DMS 273 treated with DMSO at 0.1 percent for 48 hours (cell line): Measurements from ENCODE around the gene ERP27.

ENCODE experiments used
- DNase-seq: peaks from one replicate; lab custom pipeline; 2025; lab: John Stamatoyannopoulos, UW

The ERP27 gene

DNA sequence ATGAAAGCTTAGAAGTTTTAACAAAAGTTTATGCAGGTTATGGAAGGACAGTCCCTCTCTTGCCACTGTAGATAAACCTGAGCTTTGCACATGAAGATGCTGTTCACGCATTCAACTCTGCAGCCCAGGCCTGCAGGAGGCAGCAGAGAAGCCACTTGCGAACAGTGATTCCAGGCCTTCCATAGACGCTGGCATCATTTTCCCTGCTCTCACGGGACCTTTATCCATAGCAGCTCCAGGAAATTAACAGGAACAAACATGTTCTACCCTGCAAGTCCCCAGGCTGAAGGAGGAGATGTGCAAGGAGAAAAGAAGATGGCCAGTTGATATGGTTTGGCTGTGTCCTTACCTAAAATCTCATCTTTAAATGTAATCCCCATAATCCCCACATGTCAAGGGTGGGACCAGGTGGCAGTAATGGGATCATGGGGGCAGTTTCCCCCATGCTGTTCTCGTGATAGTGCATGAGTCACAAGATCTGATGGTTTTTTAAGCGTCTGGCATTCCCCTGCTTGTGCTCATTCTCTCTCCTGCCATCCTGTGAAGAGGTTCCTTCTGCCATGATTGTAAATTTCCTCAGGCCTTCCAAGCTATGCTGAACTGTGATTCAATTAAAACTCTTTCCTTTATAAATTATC lies 2.0 kb downstream of the ERP27 start:
- no peak for DNase-seq

DNA sequence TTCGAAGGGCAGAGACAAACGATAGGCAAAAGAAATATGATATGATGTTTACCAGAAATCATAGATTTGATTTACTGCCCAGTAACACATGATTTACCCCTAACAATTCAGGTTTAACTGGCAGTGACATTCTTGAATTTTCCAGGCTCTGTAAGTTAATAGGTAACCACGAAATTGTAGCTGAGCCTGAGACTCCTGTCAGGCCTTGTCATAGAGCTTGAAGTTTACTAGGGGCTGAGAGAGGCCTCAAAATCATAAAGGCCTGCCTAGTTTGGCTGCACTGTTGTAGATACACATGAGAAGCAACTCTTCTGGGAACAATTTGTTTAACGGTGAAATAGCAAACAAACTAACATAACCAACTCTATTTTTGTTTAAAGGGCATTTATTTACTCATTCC lies 3.3 kb downstream of the ERP27 start:
- no peak for DNase-seq

DNA sequence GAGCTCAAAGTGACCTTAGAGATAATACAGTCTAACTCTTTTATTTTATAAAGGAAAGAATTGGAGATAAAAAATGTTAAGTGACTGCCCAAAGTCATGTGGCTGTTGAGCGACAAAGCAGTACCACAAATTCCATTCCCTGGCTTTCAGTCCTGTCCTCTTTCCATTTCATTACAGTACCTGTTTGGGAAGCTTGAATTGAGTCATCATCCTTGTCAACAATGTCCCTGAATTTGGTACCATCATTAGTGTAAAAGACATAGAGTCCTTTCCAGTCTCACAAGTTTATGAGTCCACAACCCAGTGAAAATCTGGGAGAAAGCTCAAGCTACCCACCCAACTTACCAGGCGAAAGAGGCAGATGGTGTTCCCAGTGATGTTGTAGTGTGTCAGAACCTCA lies 3.8 kb downstream of the ERP27 start:
- DNase-seq, result no peak

GRCh38 chr12:14931791-14932560 lies 6.4 kb downstream of the ERP27 start:
- no peak for DNase-seq

DNA sequence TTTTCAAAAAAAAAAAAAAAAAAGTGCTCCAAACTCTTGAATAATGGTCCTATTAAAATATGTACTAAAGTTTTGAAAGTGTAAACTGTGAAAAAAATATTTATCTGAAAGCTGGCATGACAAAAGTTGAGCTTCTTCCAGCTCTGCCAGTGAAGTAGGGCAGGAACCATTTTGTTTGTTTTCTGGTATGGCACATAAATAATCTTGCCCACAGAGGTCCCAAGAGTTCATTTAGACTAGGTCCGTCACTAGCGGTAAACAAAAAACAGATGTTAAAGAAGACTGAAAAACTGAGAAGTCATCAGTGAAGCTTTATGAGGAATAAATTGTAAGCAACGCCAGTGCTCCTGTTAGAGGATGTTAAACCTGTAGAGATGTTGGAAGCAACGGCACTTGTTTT lies 7.0 kb downstream of the ERP27 start:
- DNase-seq, result no peak

DNA sequence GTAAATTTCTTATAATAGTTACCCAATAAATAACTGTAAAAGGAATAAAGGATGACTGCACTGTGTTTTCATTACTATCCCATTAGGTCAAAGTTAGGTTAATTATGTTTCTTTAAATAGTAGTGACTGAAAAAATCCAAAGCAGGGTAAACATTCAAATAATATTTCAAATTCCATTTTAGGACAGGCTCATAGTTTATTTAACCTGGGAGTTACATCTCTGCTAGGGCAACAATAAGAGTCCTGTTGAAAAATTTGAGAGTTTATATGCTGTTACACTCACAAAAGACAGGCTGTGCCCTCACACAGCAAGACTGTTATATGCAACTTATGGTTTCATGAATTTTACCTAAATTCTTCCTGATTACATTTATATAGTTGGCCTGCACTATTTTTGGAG lies 8.0 kb downstream of the ERP27 start:
- no peak for DNase-seq

- DNase-seq, result no peak
Observed at GRCh38 chr12:14928931-14929330, 9.4 kb downstream of the ERP27 start.

- DNase-seq, result no peak
Observed at GRCh38 chr12:14927267-14927666, 11.1 kb downstream of the ERP27 start.

DNA sequence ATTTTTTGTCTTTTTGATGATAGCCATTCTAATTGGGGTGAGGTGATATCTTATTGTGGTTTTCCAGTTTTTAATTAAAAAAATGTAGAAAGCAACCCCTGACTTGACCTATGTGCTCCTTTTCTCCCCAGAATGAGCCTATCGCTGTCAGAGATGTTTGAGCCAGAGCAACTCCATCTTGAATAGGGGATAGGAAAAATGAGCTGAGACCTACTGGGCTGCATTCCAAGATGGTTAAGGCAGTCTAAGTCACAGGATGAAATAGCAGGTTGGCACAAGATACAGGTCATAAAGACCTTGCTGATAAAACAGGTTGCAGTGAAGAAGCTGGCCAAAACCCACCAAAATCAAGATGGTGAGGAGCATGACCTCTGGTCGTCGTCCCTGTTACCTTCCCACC lies 13.8 kb downstream of the ERP27 start:
- DNase-seq, result no peak

- DNase-seq, result no peak
Observed at GRCh38 chr12:14923944-14924343, 14.4 kb downstream of the ERP27 start.

- no peak for DNase-seq
Observed at GRCh38 chr12:14921218-14921617, 17.1 kb downstream of the ERP27 start.

DNA sequence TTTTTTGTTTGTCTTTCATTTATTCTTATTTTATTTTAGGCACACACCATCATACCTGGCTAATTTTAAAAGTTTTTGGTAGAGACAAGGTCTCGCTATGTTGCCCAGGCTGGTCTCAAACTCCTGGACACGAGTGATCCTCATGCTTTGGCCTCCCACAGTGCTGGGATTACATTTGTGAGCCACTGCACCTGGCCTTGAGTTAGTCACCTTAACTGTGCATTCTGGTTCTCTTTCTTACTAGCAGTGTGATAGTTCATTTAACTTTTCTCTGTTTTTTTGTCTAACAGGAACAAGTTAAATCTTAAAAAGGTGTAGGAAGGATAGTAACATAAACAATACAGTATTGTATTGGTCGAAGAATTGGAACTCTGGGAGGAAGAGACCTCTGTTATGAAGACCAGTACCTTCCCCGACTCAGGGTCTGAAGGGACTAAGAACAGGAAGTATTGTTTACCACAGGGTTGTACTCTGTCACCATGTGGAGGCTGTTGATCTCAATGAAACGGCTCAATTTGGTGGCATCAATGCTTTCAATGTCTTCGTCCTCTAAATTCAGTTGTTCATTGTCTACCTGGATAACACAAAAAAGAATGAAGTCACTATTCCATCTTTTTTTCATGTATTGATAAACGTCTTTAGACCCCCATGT lies 17.7 kb downstream of the ERP27 start:
- DNase-seq, result no peak

- no peak for DNase-seq
Observed at GRCh38 chr12:14919455-14919854, 18.9 kb downstream of the ERP27 start.

DNA sequence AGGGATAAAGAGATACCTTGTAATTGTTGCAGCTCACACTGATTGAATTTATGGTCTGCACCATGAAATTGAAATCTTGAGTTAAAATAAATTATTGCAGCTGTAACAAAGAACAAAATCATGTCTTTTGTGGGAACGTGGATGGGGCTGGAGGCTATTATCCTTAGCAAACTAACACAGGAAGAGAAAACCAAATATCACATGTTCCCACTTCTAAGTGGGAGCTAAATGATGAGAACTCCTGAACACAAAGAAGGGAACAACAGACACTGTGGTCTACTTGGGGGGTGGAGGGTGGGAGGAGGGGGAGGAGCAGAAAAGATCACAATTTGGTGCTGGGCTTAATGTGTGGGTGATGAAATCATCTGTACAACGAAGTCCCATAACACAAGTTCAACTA lies 22.6 kb downstream of the ERP27 start:
- DNase-seq, result no peak

GRCh38 chr12:14913381-14913781 lies 25.0 kb downstream of the ERP27 start:
- DNase-seq, result no peak

DNA sequence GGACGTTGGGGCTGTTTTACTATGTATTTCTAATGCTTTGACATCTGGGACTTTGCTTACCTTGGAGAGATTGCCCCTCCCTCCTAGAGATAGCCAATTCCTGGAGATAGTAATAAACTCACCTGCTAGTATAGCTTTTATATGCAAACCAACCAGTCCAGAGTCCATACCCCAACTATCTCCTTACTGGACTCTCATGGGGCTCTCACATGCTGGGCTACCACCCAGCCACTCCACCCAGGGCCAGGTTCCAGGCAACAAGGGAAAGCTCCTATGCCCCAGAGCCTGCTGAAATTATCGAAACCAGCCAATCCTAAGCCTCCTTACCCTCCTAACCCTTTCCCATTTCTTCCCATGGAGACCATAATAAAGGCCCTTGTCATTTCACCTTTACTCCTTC lies 27.2 kb downstream of the ERP27 start:
- no peak for DNase-seq

GRCh38 chr12:14910090-14910915 lies 28.0 kb downstream of the ERP27 start:
- DNase-seq, result no peak

- no peak for DNase-seq
Observed at GRCh38 chr12:14907953-14908352, 30.4 kb downstream of the ERP27 start.

GRCh38 chr12:14906114-14906513 lies 32.2 kb downstream of the ERP27 start:
- no peak for DNase-seq

DNA sequence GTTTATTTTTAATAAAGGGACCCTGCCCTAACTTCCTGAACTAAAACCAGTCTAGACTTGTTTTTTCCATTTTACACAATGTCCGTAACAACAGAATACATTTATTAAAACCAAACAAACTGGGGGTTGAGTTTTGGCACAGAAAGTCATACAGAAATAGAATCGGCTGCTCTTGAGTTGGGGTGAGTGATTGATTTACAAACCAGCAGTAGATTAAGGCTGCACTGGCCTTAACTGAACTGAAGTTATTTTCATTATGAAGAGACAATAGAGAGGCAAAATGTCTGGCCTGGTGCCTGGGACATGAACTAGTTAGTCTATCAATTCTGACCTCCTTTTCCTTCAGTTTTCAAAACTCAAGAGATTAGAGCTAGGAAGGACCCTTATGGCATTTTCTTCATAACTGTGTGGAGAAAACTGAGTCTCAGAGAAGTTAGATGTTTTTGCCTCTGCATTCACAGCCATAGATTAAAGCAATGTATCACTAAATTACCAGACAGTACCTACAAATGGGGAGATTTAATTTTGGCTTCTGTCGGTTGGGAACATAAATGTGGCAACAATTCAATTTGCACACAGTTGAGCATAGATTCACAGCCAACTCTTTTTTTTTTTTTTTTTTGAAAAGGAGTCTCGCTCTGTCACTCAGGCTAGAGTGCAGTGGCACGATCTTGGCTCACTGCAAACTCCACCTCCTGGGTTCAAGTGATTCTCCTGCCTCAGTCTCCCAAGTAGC lies 32.9 kb downstream of the ERP27 start:
- no peak for DNase-seq

DNA sequence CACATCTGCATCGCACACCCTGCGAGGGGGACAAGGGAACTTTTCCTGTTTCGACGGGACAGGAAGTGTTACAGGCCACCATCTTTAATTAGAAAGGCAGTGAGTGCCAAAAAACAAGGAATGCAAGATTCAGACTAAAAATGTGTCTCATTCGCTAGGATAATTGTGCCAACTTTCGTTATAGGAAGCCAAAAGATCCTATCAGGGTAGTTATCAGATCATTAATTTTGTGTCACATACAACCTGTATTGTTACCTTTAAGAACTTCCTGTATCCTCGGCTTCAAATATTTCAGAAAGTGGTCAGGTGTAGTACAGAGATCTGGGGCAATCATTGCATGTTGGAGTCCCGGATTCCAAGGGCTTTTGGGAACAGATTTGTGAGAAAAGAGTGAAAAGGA lies 33.5 kb downstream of the ERP27 start:
- DNase-seq, result no peak
